ENCODE measurements around the gene HPD. TPM values are rescaled to one million over a fixed set of nuclear protein-coding genes. Genes with fewer than 3 reads are reported as not detected.

Gene HPD
- total RNA-seq, 1 donor from 2014 or later = not detected

GRCh38 chr12:121830588-121831265, 27.9 kb downstream of the HPD start:
- Mint-ChIP-seq H3K4me3 (ENCODE audit: unreplicated experiment) (no peak overlapping the region), H3K27me3 (ENCODE audit: unreplicated experiment) (no peaks in the 10 kb centered on the region), H3K36me3 (ENCODE audit: unreplicated experiment) (peaks cover 46% of the 10 kb centered on the region), H3K27ac (ENCODE audit: unreplicated experiment) (no peak overlapping the region), H3K4me1 (ENCODE audit: unreplicated experiment) (no peaks in the 10 kb centered on the region), H3K9me3 (ENCODE audit: unreplicated experiment) (no peaks in the 10 kb centered on the region)
- DNase-seq (ENCODE audit: extremely low spot score, unreplicated experiment) = no peak
- no peak for TF ChIP-seq CTCF (IDR thresholded peaks at IDR 0.05)

GRCh38 chr12:121830134-121830533, 28.5 kb downstream of the HPD start:
- no peak overlapping the region for H3K4me3 Mint-ChIP-seq (ENCODE audit: unreplicated experiment)
- TF ChIP-seq CTCF (IDR thresholded peaks at IDR 0.05) = no peak
- no peaks in the 10 kb centered on the region for H3K27me3 Mint-ChIP-seq (ENCODE audit: unreplicated experiment)
- no peak for DNase-seq (ENCODE audit: extremely low spot score, unreplicated experiment)
- no peak overlapping the region for H3K27ac Mint-ChIP-seq (ENCODE audit: unreplicated experiment)
- H3K36me3 Mint-ChIP-seq (ENCODE audit: unreplicated experiment) = peaks cover 46% of the 10 kb centered on the region
- no peaks in the 10 kb centered on the region for H3K9me3 Mint-ChIP-seq (ENCODE audit: unreplicated experiment)
- no peaks in the 10 kb centered on the region for H3K4me1 Mint-ChIP-seq (ENCODE audit: unreplicated experiment)

- no peak for DNase-seq (ENCODE audit: extremely low spot score, unreplicated experiment)
- TF ChIP-seq CTCF (IDR thresholded peaks at IDR 0.05) = no peak
- Mint-ChIP-seq H3K27ac (ENCODE audit: unreplicated experiment) (no peak overlapping the region), H3K4me1 (ENCODE audit: unreplicated experiment) (no peaks in the 10 kb centered on the region), H3K4me3 (ENCODE audit: unreplicated experiment) (no peak overlapping the region), H3K27me3 (ENCODE audit: unreplicated experiment) (no peaks in the 10 kb centered on the region), H3K36me3 (ENCODE audit: unreplicated experiment) (peaks cover 50% of the 10 kb centered on the region), H3K9me3 (ENCODE audit: unreplicated experiment) (no peaks in the 10 kb centered on the region)
Measured at GRCh38 chr12:121829250-121829918, 29.3 kb downstream of the HPD start.

- H3K4me1 Mint-ChIP-seq (ENCODE audit: unreplicated experiment) = no peaks in the 10 kb centered on the region
- peaks cover 50% of the 10 kb centered on the region for H3K36me3 Mint-ChIP-seq (ENCODE audit: unreplicated experiment)
- DNase-seq (ENCODE audit: extremely low spot score, unreplicated experiment) = no peak
- no peak for TF ChIP-seq CTCF (IDR thresholded peaks at IDR 0.05)
- no peak overlapping the region for H3K27ac Mint-ChIP-seq (ENCODE audit: unreplicated experiment)
- H3K27me3 Mint-ChIP-seq (ENCODE audit: unreplicated experiment) = no peaks in the 10 kb centered on the region
- H3K9me3 Mint-ChIP-seq (ENCODE audit: unreplicated experiment) = no peaks in the 10 kb centered on the region
- no peak overlapping the region for H3K4me3 Mint-ChIP-seq (ENCODE audit: unreplicated experiment)
Measured at GRCh38 chr12:121828826-121829225, 29.8 kb downstream of the HPD start.

- no peak overlapping the region for H3K4me3 Mint-ChIP-seq (ENCODE audit: unreplicated experiment)
- no peak for DNase-seq (ENCODE audit: extremely low spot score, unreplicated experiment)
- peaks cover 52% of the 10 kb centered on the region for H3K36me3 Mint-ChIP-seq (ENCODE audit: unreplicated experiment)
- no peaks in the 10 kb centered on the region for H3K27me3 Mint-ChIP-seq (ENCODE audit: unreplicated experiment)
- no peak overlapping the region for H3K27ac Mint-ChIP-seq (ENCODE audit: unreplicated experiment)
- no peaks in the 10 kb centered on the region for H3K9me3 Mint-ChIP-seq (ENCODE audit: unreplicated experiment)
- no peak for TF ChIP-seq CTCF (IDR thresholded peaks at IDR 0.05)
- H3K4me1 Mint-ChIP-seq (ENCODE audit: unreplicated experiment) = no peaks in the 10 kb centered on the region
Measured at GRCh38 chr12:121828306-121828705, 30.4 kb downstream of the HPD start.

Data from osteocyte (in vitro differentiated cells).